ENCODE results near the gene ZC3H7A. TPM values are rescaled to one million over a fixed set of nuclear protein-coding genes. Genes with fewer than 3 reads are reported as not detected.

ZC3H7A gene
- total RNA-seq, 1 donor from 2014 or later: 63.9 TPM

- no peak overlapping the region for H3K27ac Mint-ChIP-seq
- TF ChIP-seq CTCF (IDR thresholded peaks at IDR 0.05; ENCODE audit: unreplicated experiment): no peak
- H3K9me3 Mint-ChIP-seq (ENCODE audit: low read depth): no peaks in the 10 kb centered on the region
- no peaks in the 10 kb centered on the region for H3K4me1 Mint-ChIP-seq (ENCODE audit: low read depth)
- H3K4me3 Mint-ChIP-seq (ENCODE audit: low read depth): no peak overlapping the region
- no peaks in the 10 kb centered on the region for H3K27me3 Mint-ChIP-seq
- DNase-seq (ENCODE audit: low spot score, unreplicated experiment): no peak
- H3K36me3 Mint-ChIP-seq (ENCODE audit: insufficient read depth): peaks cover 9% of the 10 kb centered on the region
Measured at GRCh38 chr16:11705311-11706025, 91.6 kb downstream of the ZC3H7A start.

Other genes starting within 250 kb of the ZC3H7A start
- gene LITAF, start 210.3 kb downstream of the ZC3H7A start, total RNA-seq: 47.6 and 48.6 TPM in 2 replicates
- 80.6 and 80.9 TPM in 2 replicates for gene SNN, start 128.8 kb downstream of the ZC3H7A start, total RNA-seq
- 24.9 and 30.8 TPM in 2 replicates for gene TXNDC11, start 54.4 kb downstream of the ZC3H7A start, total RNA-seq
- gene RSL1D1, start 54.3 kb upstream of the ZC3H7A start, total RNA-seq: 133 and 139 TPM in 2 replicates
- gene GSPT1, start 118.7 kb upstream of the ZC3H7A start, total RNA-seq: 89.9 and 92.5 TPM in 2 replicates
- 16.6 and 19.3 TPM in 2 replicates for gene NPIPB2, start 144.8 kb upstream of the ZC3H7A start, total RNA-seq
- not detected in 2 replicates for gene TNFRSF17, start 168.0 kb upstream of the ZC3H7A start, total RNA-seq
- 19.3 and 20.1 TPM in 2 replicates for gene SNX29, start 179.5 kb upstream of the ZC3H7A start, total RNA-seq